Brain microvascular endothelial cell (primary cell): Measurements from ENCODE around the gene EXTL1.

ENCODE experiments used
- DNase-seq: peaks from one replicate; pipeline ENCODE4 v3.0.0-alpha.2; 2020
- H3K27ac ChIP-seq: fragments of 250-450 bp; sonication (Bioruptor Pico); 2 replicates; pipeline ENCODE4 v1.5.1; 2020; ENCODE audit warnings: mild to moderate bottlenecking, moderate library complexity
- H3K27me3 ChIP-seq: fragments of 250-450 bp; sonication (Bioruptor Pico); replicated peaks from 2 replicates; pipeline ENCODE4 v1.5.1; 2020; ENCODE audit warnings: mild to moderate bottlenecking
- H3K36me3 ChIP-seq: fragments of 250-450 bp; sonication (Bioruptor Pico); replicated peaks from 2 replicates; pipeline ENCODE4 v1.5.1; 2020; ENCODE audit warnings: mild to moderate bottlenecking
- H3K4me3 ChIP-seq: 2 replicates; pipeline ENCODE4 v1.5.1; 2011; ENCODE audit warnings: low read depth, mild to moderate bottlenecking, control low read depth, low read length, moderate library complexity
- in situ Hi-C: cut with HindIII; loops from 2 replicates; pipeline ENCODE4 v1.10.0; 2017; ENCODE audit warnings: low sequenced_read_pairs, low pct_ligation_motif_present
- TF ChIP-seq, protein P1 (sequence below): IDR thresholded peaks from 2 replicates; pipeline ENCODE4 v1.5.1; 2011; ENCODE audit warnings: low read depth, mild to moderate bottlenecking, moderate library complexity, low read length, control low read depth, inconsistent platforms; ENCODE audit errors: missing control alignments

Gene EXTL1

DNA sequence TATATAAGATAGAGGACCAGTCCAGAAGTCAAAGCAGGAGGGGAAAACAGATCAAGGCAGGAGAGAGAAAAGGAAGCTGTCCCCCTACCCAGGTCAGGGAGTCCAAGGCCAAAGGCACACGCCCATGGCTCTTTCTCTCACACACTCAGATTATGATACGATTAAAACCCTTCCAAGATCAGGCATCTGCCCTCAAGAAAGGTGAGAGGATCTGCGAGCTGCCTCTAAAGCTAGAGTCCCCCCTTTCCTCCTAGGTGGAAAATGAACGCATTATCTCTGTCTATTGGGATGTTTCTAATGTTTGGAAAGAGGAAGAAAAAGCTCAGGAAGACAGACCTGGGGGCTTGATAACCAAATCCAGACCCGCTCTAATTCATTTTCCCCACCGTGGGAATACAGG, 31.3 kb upstream of the EXTL1 start:
- Histone ChIP-seq H3K36me3 (peaks cover 4% of the 10 kb centered on the region), H3K27ac (no peak overlapping the region), H3K4me3 (no peak overlapping the region), H3K27me3 (no peaks in the 10 kb centered on the region)
- in situ Hi-C loops: loop anchor here (10.0 kb wide), 1 partner anchor 95 kb away; no protein-coding TSS in a partner anchor
- no peak for DNase-seq
- TF ChIP-seq, protein P1, sequence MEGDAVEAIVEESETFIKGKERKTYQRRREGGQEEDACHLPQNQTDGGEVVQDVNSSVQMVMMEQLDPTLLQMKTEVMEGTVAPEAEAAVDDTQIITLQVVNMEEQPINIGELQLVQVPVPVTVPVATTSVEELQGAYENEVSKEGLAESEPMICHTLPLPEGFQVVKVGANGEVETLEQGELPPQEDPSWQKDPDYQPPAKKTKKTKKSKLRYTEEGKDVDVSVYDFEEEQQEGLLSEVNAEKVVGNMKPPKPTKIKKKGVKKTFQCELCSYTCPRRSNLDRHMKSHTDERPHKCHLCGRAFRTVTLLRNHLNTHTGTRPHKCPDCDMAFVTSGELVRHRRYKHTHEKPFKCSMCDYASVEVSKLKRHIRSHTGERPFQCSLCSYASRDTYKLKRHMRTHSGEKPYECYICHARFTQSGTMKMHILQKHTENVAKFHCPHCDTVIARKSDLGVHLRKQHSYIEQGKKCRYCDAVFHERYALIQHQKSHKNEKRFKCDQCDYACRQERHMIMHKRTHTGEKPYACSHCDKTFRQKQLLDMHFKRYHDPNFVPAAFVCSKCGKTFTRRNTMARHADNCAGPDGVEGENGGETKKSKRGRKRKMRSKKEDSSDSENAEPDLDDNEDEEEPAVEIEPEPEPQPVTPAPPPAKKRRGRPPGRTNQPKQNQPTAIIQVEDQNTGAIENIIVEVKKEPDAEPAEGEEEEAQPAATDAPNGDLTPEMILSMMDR: no peak

DNA sequence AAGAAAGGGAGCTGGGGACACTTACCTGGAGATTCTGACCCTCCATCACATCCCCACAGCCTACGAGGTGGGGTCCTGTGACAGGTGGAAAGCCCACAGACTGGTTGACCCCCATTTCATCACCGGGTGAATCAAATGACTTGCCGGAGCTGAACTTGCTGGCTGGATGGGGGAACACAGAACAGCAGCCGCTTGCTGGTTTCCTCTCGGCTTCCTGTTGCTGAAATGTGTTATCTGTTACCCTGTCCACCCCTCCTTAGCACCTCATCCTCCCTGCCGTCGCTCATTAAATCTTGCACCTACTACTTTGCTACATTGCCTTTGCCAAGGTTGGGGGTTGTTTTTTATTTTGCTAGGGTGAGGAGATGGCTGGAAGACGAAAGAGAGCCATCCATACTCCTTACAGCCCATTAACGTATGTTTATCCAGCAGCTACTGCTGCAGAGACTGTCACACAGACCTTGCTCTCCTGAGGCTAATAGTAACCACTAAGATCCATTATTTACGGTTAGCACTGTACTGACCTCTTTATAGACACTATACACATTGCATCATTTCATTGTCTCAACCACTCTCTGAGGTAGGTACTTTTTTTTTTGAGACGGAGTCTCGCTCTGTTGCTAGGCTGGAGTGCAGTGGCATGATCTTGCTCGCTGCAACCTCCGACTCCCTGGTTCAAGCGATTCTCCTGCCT, 30.7 kb upstream of the EXTL1 start:
- Histone ChIP-seq H3K27ac (no peak overlapping the region), H3K27me3 (no peaks in the 10 kb centered on the region), H3K36me3 (peaks cover 3% of the 10 kb centered on the region), H3K4me3 (no peak overlapping the region)
- TF ChIP-seq, protein P1: no peak
- in situ Hi-C loops: loop anchor here (10.0 kb wide), 1 partner anchor 96 kb away; no protein-coding TSS in a partner anchor
- DNase-seq: no peak

DNA sequence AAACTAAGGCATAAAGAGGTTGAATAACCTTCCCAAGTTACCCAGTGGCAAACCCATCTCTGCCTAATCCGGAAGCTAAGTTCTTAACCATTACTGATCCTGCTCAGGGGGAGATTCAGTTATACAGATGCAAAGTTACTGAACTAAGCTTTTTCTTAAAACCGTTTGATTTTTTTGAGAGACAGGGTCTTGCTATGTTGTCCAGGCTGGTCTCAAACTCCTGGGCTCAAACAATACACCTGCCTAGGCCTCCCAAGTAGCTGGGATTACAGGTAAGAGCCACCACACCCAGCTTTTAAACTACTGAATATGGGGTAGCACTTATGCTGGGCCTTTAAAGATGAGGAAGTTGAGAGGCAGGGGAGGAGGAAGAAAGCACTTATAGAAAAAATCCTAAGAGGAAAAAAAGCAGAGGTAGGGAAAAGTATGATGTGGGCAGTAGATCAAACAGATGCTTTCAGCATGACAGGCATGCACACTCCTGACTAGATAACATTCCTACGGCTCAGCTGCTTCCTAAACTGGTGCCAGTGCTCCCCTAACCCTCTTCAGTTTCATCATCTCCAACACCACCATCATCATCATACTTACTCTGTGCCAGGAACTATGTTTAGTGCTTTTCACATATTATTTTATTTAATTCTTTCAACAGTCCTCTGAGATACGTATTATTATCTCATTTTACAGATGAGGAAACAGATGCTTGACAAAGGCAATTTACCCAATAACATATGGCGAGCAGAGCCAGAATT, 29.5 kb upstream of the EXTL1 start:
- TF ChIP-seq, protein P1: no peak
- Histone ChIP-seq H3K27me3 (no peaks in the 10 kb centered on the region), H3K4me3 (no peak overlapping the region), H3K27ac (no peak overlapping the region), H3K36me3 (peaks cover 3% of the 10 kb centered on the region)
- DNase-seq: no peak
- in situ Hi-C loops: loop anchor here (10.0 kb wide), 1 partner anchor 97 kb away; no protein-coding TSS in a partner anchor

DNA sequence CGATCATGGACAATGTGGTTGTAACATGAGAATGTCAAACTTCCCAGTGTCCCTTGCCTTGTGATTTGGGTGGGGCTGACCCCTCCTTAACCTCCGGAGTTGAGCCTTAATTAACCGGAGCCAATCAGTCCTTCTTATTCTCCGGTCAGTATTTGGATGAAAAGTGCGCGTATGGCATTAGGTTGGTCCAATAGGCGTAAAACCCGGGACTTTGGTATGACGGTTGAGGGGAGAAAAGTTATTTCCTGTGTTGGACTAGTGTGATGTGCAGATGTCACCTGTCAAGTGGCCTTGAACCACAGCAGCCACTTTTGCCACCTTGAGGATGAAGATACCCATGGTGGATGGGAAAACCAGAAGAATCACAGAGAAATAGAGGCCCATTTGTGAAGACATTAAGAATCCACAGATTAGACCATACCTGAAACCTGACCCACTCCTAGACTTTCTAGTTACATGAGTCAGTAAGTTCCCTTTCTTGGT, 28.8 kb upstream of the EXTL1 start:
- in situ Hi-C loops: loop anchor here (10.0 kb wide), 1 partner anchor 98 kb away; no protein-coding TSS in a partner anchor
- DNase-seq: no peak
- Histone ChIP-seq H3K27me3 (no peaks in the 10 kb centered on the region), H3K27ac (no peak overlapping the region), H3K36me3 (no peaks in the 10 kb centered on the region), H3K4me3 (no peak overlapping the region)
- TF ChIP-seq, protein P1: no peak

DNA sequence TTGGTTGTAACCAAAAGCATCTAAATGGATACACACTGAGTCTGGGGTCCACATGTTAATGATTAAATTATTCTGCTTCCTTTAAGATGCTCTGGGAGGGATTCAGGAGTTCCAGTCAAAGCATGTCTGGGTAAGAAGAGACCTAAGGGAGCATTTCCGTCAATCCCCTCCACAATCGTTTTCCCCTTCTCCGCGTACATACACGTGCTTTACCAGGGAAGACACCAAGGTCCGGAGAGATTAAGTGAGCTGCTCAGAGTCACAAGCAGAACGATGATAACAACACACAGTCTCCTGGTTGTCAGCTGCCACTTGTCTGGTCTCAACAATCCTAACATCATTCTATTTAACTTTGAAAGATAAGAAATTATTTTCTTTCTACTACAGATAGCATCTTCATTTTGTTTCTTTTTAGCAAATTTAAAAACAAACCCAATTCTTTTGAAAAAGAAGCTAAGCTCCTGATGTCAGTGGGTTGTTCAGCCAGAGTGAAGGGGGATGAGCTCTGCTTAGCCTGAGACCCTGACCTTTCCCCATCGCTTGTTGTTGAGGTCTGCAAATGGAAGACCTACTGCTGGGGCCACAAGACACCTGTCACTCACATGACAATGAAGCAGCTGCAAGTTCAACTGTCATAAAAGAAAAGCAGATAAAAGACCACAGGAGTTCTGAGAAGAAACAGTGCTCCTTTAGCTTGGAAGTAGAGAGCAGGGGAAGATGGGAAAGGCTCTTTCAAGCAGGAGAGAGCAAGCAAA, 28.2 kb upstream of the EXTL1 start:
- H3K4me3 ChIP-seq: no peak overlapping the region
- no peaks in the 10 kb centered on the region for H3K27me3 ChIP-seq
- TF ChIP-seq, protein P1: no peak
- no peaks in the 10 kb centered on the region for H3K36me3 ChIP-seq
- no peak overlapping the region for H3K27ac ChIP-seq
- no peak for DNase-seq
- in situ Hi-C loops: loop anchor here (10.0 kb wide), 1 partner anchor 99 kb away; no protein-coding TSS in a partner anchor
